MM.1S (cell line): ENCODE measurements around the gene CYGB.

Source experiments
- CTCF ChIP-seq: fragments of 300-600 bp; sonication (generic); IDR thresholded peaks from 2 replicates; pipeline ENCODE4 v1.5.1; 2016; ENCODE audit warnings: antibody characterized with exemption, low read length, mixed read lengths
- EZH2 ChIP-seq: fragments of 300-600 bp; sonication (generic); optimal IDR thresholded peaks from 2 replicates; pipeline ENCODE3; 2017; ENCODE audit warnings: low read depth, mild to moderate bottlenecking, antibody characterized with exemption, low read length, mixed read lengths
- EZH2phosphoT487 ChIP-seq: fragments of 300-600 bp; sonication (generic); IDR thresholded peaks from 2 replicates; pipeline ENCODE4 v1.6.1; 2018; ENCODE audit warnings: antibody characterized with exemption, low read length

- no peak for TF ChIP-seq CTCF
- TF ChIP-seq EZH2: no peak
- no peak for TF ChIP-seq EZH2phosphoT487
Measured at GRCh38 chr17:76492989-76493501, 44.5 kb downstream of the CYGB start.
